Measurements from ENCODE around the gene PCYOX1L.

PCYOX1L gene

DNA sequence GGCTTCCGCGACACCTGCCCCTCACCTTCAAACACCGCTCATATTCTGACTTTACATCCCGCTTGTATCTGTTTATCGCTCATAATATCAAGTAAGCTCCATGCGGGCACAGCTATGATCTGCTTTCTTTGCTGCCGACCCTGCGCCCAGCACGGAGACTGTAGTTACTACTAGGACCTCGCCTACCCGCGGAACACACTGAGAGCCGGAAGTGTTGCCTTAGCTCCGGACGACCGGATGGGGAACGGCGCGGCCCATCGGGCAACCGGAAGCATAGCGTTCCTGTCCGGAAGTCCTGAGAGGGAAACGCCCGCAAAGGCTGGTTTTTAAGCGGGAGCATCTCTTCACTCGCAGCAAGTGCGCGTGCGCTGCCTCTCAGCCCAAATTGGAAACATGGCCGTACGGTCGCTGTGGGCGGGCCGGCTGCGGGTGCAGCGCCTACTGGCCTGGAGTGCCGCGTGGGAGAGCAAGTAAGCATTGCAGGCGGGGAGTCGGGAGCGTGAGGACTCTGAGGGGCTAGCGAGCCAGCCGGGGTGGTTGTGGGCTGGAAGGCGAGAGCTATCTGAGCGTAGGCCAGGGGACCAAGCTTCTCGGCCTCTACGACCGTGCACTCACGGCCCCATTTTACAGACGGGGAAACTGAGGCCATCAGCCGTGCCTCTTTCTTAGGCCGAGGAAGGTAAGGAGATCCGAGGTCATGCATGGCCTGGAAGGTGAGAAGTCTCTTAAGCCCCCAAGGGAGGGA lies 12.5 kb upstream of the PCYOX1L start, which contains the start of gene GRPEL2:
TSS of gene GRPEL2 (plus strand) at position 353 of the 745 bp plus-strand sequence. CDS start at position 394, 41 bp downstream.
- TF ChIP-seq CTCF (IDR thresholded peaks at IDR 0.05; ENCODE audit: low read length, missing control alignments), result no peak
- DNase-seq (ENCODE audit: low read depth), result peak; percentile 98

DNA sequence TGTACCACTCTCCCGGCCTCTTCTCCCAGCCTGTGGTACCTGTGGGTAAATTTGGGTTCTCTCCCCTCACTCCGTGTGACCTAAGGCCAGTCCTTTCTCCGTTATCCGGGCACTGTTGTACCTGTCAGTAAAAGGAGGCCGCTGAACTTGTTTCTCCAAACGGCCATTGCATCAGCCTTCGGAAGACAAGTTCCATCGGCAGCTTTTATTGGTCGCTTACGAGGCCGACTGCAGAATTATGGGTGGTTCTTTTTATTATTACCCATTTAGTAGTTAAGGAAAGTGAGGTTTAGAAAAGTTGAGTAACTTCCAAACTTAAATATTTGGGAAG lies 12.0 kb upstream of the PCYOX1L start:
- no peak for TF ChIP-seq CTCF (IDR thresholded peaks at IDR 0.05; ENCODE audit: low read length, missing control alignments)
- peak; percentile 62 for DNase-seq (ENCODE audit: low read depth)
- peak overlapping the region; percentile 97 for H3K4me3 ChIP-seq (replicated peaks; ENCODE audit: low read depth, low read length)

More for the DNA sequence above, 12.5 kb upstream of the PCYOX1L start, which contains the start of gene GRPEL2:
- peak within 1 kb of the TSS; percentile 97 for H3K4me3 ChIP-seq (replicated peaks; ENCODE audit: low read depth, low read length)

DNA sequence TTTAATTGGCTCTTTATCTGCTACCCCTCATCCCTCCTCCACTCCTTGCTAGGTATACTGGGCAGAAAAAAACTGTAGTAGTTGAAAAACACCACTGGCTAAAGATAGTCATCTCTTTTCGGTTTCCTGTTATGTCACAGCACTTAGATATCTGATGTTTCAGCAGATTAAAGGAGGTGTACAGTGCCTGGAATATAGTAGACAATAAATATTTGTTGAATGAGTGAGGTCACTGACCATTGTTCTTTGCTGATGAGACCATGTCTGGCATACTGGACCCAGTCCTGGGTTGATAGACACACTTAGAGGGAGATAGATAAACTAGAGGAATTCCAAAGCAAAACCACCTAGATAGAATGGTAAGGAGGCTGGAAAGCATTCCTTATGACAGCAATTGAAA lies 9.3 kb upstream of the PCYOX1L start:
- no peak for TF ChIP-seq CTCF (IDR thresholded peaks at IDR 0.05; ENCODE audit: low read length, missing control alignments)
- peak; percentile 11 for DNase-seq (ENCODE audit: low read depth)
- H3K4me3 ChIP-seq (replicated peaks; ENCODE audit: low read depth, low read length), result no peak overlapping the region

GRCh38 chr5:149349382-149349781 lies 8.5 kb upstream of the PCYOX1L start:
- no peak for TF ChIP-seq CTCF (IDR thresholded peaks at IDR 0.05; ENCODE audit: low read length, missing control alignments)
- DNase-seq (ENCODE audit: low read depth), result no peak
- no peak overlapping the region for H3K4me3 ChIP-seq (replicated peaks; ENCODE audit: low read depth, low read length)

- no peak overlapping the region for H3K4me3 ChIP-seq (replicated peaks; ENCODE audit: low read depth, low read length)
- no peak for DNase-seq (ENCODE audit: low read depth)
- TF ChIP-seq CTCF (IDR thresholded peaks at IDR 0.05; ENCODE audit: low read length, missing control alignments), result no peak
Measured at GRCh38 chr5:149352169-149352568, 5.7 kb upstream of the PCYOX1L start.

DNA sequence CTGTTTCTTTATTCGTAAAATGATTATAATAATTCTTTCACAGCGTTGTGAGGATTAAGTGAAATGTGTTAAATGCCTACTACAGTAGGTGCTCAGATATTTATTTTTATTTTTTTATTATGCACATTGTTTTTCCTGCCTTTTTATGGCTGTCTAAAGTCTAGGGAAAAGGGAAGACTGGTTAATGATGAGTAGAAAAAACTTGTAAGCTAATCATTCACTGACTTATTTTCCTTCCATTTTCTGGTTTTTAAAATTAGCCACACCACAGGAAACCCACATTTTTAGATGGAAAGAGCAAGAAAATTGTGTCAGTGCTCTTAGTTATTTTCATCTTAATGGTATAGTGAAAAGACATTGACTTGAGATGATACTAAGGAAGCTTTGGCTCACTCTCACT lies 3.9 kb upstream of the PCYOX1L start:
- no peak overlapping the region for H3K4me3 ChIP-seq (replicated peaks; ENCODE audit: low read depth, low read length)
- no peak for TF ChIP-seq CTCF (IDR thresholded peaks at IDR 0.05; ENCODE audit: low read length, missing control alignments)
- no peak for DNase-seq (ENCODE audit: low read depth)

GRCh38 chr5:149355688-149356087 lies 2.2 kb upstream of the PCYOX1L start:
- no peak overlapping the region for H3K4me3 ChIP-seq (replicated peaks; ENCODE audit: low read depth, low read length)
- no peak for DNase-seq (ENCODE audit: low read depth)
- no peak for TF ChIP-seq CTCF (IDR thresholded peaks at IDR 0.05; ENCODE audit: low read length, missing control alignments)
